Amygdala (tissue), 56 donors: Measurements from ENCODE around the gene RIBC1.
"Not testable (repeated sequence)": the region's sequence is repeated elsewhere in the genome, so short reads cannot be mapped to it uniquely, and the experiment has no call there.

Experiments used
- DNase-seq, 56 donors: peaks; one replicate each; lab custom pipeline; 2025; lab: John Stamatoyannopoulos, UW

The RIBC1 gene

DNA sequence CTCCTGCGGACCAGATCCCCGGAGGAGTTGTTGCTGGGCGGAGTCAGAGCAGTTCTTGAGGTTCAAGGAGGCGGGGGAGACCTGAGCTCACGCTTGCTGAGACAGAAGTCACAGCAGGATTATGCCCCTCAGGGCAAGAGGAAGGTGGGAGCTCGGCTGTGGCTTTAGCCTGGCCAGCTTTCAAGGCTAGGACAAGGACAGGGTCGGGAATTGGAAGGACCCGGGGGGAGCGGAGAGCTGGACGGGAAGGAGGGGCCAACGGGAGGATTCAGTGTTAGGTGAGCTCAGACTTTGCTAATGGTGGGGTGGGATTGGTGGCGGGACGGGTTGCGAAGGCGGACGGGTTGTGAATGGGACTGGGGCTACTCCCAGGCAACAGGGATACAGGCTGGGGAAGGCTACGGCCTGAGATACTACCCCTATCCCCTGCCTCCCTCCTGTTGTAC, at the start of gene RIBC1:
Gene RIBC1 (plus strand): TSS at position 13 of the 446 bp plus-strand sequence. CDS start 3,404 bp downstream, outside the sequence.
- peak in 4 of 56 donors; percentile 24 to 58 (median 36) for DNase-seq

DNA sequence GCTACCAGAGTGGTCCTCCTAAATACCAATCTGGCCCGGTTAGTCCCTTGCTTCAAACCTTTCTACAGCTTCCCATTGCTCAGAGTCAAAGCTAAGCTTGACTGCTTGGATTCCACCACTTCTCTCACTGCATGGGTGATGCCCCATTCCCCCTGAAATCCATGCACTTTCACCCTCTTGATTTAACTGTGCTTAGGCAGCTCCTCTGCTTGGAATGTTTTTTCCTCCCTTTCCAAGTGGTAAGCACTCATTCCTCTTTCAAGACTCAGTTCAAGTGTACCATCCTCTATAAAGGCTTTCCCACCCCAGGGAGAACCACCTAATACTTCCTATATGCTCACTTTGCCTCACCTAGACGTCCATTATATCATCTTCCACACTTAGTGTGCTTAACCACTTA, 49.4 kb upstream of the RIBC1 start:
- DNase-seq: no peak

DNA sequence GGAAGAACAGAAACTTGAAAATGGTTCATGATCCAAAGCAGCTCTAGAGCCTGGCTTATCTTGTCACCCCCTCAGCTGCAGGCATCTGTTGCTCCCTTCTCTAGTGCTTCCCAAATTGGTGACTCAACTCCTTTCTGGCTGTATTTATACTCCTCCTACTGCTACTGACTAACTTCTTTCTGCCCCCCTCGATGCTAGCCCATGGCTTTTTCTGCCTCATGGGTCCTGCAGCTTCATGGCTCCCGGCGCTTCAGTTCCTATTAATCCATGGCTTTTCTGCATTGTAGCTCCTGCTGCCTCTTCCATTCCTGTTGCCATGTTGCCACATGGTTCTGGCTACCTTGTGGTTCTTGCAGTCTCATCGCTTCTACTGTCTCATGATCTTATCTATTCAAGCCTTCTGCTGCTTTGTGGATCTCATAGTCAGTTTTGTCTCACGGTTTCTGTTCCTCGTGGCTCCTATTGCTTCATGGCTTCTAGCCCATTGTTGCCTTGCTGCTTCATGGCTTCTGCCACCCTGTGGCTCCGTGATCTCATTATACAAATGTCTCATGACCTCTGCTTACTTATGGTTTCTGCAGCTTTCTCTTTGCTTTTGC, 48.4 kb upstream of the RIBC1 start:
- peak in 5 of 56 donors; percentile 0 to 7 (median 0) for DNase-seq

DNA sequence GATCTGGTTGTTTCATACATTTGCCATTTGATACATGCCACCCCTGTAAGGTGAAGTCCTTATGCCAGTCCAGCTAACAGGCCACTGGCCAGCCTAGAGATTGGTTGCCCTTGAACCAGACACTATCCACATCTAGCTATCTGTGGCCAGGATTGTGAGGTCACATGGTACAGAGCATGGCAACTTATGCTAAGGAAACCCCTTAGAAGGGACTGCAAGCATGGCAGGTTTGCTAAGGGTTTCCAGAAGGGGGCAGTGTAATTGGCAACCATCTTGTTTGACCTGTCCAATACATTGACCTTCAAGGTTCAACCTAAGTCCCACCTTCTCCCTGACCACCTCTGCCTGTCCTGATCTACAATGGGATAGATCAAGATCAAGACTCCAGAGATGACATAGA, 47.8 kb upstream of the RIBC1 start:
- DNase-seq: no peak

- DNase-seq: no peak
Measured at GRCh38 chrX:53376888-53377287, 45.8 kb upstream of the RIBC1 start.

GRCh38 chrX:53377464-53377863, 45.2 kb upstream of the RIBC1 start:
- DNase-seq: no peak

- DNase-seq: no peak
Measured at GRCh38 chrX:53379008-53379710, 43.5 kb upstream of the RIBC1 start.

DNA sequence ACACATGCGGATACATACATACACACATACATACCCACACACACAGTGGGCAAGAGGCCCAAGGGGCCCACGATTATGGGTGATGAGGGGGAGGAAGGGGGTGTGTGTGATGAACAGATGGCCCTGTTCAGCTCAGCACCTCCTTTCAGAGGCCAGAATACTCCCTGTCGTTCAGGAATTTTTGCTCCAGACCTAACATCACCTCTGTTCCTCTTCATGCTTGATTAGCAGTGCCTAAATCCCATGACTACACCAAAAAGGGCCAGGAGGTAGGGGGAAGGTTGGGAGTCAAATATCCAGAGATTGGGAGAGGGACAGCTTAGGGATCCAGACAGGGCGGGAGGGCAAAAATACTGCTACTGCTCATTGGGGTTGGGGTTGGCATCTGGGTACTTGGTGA, 42.9 kb upstream of the RIBC1 start:
- no peak for DNase-seq

DNA sequence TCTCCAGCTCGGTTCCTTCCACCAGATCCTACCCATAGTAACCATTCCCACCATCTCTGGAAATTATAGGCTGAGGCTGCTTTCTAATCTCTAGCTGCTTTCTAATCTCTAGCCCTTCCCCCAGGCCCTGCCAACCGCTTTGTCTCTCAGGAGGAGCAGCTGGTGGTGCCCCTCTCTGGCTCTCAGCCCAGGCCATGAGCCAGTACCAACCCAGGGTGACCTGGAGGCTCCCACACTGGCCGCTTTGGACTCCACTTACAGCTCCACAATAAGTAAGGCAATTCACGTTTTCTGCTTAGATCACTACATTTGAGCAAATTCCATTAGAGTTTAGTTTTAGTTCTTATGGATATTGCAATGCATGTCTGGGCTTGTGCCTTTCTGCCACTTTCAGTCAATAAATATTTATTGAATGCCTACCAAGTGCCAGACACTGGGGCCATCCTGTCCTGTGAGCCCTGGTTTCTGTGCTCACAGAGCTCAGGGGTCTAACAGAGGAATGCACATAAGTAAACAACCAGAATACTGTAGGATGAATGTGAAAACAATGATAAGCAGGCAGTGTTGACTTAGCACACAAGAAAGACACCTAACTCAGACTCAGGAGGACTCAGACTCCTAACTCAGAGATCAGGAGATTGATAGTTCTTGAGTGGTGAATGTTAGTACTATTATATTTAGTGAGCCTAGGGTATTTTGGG, 39.1 kb upstream of the RIBC1 start:
- peak in 1 of 56 donors; percentile 0 for DNase-seq

- no peak for DNase-seq
Measured at GRCh38 chrX:53395605-53396298, 26.9 kb upstream of the RIBC1 start.

GRCh38 chrX:53398216-53398615, 24.5 kb upstream of the RIBC1 start:
- DNase-seq: no peak

- no peak for DNase-seq
Measured at GRCh38 chrX:53403535-53403934, 19.1 kb upstream of the RIBC1 start.

DNA sequence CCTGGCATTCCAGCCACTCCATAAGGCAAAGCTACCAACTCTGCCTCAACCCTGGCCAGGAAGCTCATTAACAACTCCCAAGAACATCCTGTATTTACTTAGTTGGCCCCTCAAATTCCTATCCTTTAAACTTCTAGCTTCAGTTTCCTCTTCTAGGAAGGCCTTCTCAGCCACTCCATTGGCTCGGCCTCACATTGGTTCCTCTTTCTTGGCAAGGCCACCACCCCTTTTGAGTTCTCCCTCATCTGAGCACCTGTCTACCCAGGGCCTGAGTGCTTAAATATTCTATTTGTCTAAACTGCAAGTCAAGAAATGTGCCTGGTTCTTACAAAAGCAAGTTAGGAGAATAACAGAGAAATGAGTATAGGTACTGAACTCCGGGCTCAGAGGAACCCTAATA, 10.2 kb upstream of the RIBC1 start:
- no peak for DNase-seq

DNA sequence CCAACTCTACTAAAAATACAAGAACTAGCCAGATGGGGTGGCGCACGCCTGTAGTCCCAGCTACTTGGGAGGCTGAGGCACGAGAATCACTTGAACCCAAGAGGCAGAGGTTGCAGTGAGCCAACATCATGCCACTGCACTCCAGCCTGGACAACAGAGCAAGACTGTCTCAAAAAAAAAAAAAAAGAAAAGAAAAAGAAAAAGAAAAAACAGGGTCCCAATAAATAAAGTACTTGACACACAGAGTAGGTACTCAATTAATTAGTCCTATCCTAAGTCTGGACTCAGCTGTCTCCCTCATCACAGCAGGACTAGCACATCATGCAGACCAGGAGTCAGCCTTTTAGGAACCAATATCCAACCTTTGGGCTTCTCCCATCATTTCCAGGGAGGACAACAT, 2.3 kb upstream of the RIBC1 start:
- not testable (repeated sequence) for DNase-seq

GRCh38 chrX:53421125-53421524, 1.5 kb upstream of the RIBC1 start:
- DNase-seq: no peak

GRCh38 chrX:53421772-53422085, 944 bp upstream of the RIBC1 start:
- DNase-seq: peak in 2 of 56 donors; percentile 20 to 44

- DNase-seq: peak; percentile 8 to 98 (median 90)
Measured at GRCh38 chrX:53422086-53422860, 400 bp upstream of the RIBC1 start, which contains the start of gene SMC1A. Gene SMC1A, minus strand, starts transcription at chrX:53422654. Its CDS starts 54 bp downstream, at chrX:53422600.

- no peak for DNase-seq
Measured at GRCh38 chrX:53429755-53430154, 7.1 kb downstream of the RIBC1 start.

DNA sequence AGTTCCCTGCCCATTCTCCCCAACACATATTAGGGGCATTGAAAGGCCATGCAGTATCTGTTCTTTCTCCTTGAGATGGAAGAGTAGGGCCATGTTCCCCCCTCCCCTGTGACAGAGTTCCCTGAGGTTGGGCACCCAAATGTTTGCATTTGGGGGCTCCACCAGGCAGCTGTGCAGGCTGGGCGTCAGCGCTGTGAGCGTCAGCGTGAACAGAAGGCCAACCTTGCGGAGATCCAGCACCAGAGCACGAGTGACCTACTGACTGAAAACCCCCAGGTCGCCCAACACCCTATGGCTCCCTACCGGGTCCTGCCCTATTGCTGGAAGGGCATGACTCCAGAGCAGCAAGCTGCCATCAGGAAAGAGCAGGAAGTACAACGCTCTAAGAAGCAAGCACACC, 7.6 kb downstream of the RIBC1 start:
- DNase-seq: no peak
